Stimulated activated memory B cell treated with anti-CD40 and anti-IgM and Interleukin-4, amounts not matched to agents 10 μg/mL and 1 μg/mL and 100 μg/mL, for 72 hours (primary cell): ENCODE data around the gene DLG3.
"Not testable (repeated sequence)": the region's sequence is repeated elsewhere in the genome, so short reads cannot be mapped to it uniquely, and the experiment has no call there.

Experiments
- ATAC-seq: fragments of 150-1000 bp; cut with Tn5 transposase; 2 replicates; pipeline ENCODE4 v1.10.0; 2021
- H3K27ac Mint-ChIP-seq: one replicate; pipeline ENCODE4 v1.8.0; 2022; ENCODE audit warnings: mild to moderate bottlenecking, mixed read lengths
- H3K27me3 Mint-ChIP-seq: one replicate; pipeline ENCODE4 v1.8.0; 2022; ENCODE audit warnings: mixed read lengths
- H3K36me3 Mint-ChIP-seq: one replicate; pipeline ENCODE4 v1.8.0; 2022; ENCODE audit warnings: mixed read lengths
- H3K4me1 Mint-ChIP-seq: one replicate; pipeline ENCODE4 v1.8.0; 2022; ENCODE audit warnings: mixed read lengths
- H3K4me3 Mint-ChIP-seq: one replicate; pipeline ENCODE4 v1.8.0; 2022; ENCODE audit warnings: mild to moderate bottlenecking, moderate library complexity, mixed read lengths
- H3K9me3 Mint-ChIP-seq: one replicate; pipeline ENCODE4 v1.8.0; 2022; ENCODE audit warnings: mixed read lengths

Gene DLG3

DNA sequence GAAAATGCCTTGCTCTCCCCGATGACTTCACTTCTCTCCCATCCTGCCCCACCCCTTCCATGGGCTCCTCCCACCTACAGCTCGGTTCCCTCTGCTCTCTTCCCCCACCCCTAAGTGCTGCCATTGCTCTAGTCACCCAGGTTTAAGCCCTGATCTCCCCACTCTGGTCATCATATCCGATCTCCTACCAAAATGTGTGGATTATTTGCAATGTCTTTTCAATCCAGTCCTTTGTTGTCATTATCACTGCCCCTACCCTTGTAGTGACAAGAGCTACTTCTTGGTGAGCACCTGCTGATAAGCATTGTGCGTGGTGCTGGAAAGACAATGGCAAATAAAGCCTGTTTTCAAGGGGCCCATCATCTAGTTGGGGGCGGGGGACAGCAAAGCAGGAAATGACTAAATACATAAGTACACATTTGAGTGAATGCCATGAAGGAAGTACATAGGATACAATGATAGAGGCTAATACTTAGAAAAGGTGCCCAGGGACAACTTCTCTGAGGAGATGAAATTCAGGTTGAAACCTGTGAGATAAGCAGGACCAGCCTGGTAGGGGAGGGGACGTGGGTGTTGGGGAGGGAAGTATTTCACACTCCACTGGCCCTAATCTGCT lies 63.8 kb downstream of the DLG3 start:
- H3K27me3 Mint-ChIP-seq: peaks cover 14% of the 10 kb centered on the region
- peaks cover 13% of the 10 kb centered on the region for H3K4me1 Mint-ChIP-seq
- no peaks in the 10 kb centered on the region for H3K9me3 Mint-ChIP-seq
- no peak overlapping the region for H3K27ac Mint-ChIP-seq
- ATAC-seq: no peak
- no peak overlapping the region for H3K4me3 Mint-ChIP-seq
- no peaks in the 10 kb centered on the region for H3K36me3 Mint-ChIP-seq

DNA sequence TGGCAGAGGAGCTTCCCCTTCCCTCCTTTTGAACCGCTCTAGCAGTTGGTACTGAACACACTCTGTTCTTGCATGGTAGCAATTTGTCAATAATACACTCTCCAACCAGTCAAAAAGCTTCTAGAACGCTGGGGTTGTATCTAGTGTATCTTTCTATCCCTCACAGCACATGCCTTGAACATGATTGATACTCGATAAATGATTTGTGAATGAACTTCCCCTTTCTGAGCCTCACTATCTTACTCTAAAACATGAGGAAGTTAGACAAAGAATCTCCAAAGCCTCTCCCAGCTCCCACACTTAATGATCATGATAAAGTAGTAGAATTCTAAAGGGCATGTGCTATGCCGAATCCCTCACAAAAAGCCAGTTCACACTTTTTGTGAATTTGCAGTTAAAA lies 64.4 kb downstream of the DLG3 start:
- Mint-ChIP-seq H3K27me3 (peaks cover 14% of the 10 kb centered on the region), H3K9me3 (no peaks in the 10 kb centered on the region), H3K4me1 (peaks cover 13% of the 10 kb centered on the region), H3K27ac (no peak overlapping the region), H3K36me3 (no peaks in the 10 kb centered on the region), H3K4me3 (no peak overlapping the region)
- ATAC-seq: no peak

DNA sequence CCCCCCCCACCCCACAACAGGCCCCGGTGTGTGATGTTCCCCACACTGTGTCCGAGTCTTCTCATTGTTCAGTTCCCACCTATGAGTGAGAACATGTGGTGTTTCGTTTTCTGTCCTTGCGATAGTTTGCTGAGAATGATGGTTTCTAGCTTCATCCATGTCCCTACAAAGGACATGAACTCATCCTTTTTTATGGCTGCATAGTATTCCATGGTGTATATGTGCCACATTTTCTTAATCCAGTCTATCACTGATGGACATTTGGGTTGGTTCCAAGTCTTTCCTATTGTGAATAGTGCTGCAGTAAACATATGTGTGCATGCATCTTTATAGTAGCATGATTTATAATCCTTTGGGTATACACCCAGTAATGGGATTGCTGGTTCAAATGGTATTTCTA lies 70.6 kb downstream of the DLG3 start:
- H3K27me3 Mint-ChIP-seq, ATAC-seq, H3K4me1 Mint-ChIP-seq, H3K27ac Mint-ChIP-seq, H3K4me3 Mint-ChIP-seq, H3K9me3 Mint-ChIP-seq, H3K36me3 Mint-ChIP-seq: not testable (repeated sequence)

DNA sequence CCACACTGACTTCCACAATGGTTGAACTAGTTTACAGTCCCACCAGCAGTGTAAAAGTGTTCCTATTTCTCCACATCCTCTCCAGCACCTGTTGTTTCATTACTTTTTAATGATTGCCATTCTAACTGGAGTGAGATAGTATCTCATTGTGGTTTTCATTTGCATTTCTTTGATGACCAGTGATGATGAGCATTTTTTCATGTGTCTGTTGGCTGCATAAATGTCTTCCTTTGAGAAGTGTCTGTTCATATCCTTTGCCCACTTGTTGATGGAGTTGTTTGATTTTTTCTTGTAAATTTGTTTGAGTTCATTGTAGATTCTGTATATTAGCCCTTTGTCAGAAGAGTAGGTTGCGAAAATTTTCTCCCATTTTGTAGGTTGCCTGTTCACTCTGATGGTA lies 71.1 kb downstream of the DLG3 start:
- H3K4me1 Mint-ChIP-seq, ATAC-seq, H3K36me3 Mint-ChIP-seq, H3K27me3 Mint-ChIP-seq, H3K9me3 Mint-ChIP-seq, H3K4me3 Mint-ChIP-seq, H3K27ac Mint-ChIP-seq: not testable (repeated sequence)

DNA sequence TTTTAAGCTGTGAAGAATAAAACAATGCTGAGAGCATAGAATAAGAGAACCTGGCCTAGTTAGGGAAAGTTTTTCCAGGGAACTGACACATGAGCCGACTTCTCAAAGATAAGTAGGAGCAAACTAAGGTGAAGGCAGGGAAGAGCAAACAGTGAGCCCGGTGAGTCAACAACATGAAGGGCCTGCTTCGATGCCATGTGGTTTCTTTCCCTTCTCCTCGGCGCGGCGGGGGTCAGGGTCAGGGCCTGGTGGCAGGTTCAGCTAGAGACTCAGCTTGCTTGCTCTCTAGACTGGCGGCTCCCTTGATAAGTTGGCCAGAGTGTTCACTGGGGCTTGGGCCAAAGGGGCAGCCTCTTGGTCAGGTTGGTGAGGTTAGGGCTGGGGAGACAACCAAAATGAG lies 81.1 kb downstream of the DLG3 start:
- no peaks in the 10 kb centered on the region for H3K9me3 Mint-ChIP-seq
- H3K4me3 Mint-ChIP-seq: no peak overlapping the region
- no peak for ATAC-seq
- H3K4me1 Mint-ChIP-seq: peaks cover 6% of the 10 kb centered on the region
- H3K36me3 Mint-ChIP-seq: no peaks in the 10 kb centered on the region
- no peak overlapping the region for H3K27ac Mint-ChIP-seq
- H3K27me3 Mint-ChIP-seq: no peaks in the 10 kb centered on the region

DNA sequence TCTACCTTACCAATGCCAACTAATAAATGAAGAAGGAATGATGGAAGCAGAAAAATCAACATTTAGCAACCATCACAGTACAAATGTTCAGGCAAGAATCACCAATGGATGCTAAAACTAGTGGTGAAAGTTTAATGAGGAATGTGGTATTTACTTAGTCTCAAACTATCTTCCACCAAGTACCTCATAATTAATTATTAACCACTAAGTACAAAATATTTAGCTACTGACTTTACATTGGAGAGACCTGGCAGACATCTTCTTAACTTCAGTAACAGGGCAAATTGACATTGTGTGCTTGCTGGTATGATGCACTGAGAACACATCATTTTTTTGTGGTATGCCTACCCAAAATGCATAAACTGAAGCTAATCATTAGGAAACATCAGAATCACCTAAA lies 82.4 kb downstream of the DLG3 start:
- H3K27me3 Mint-ChIP-seq: no peaks in the 10 kb centered on the region
- ATAC-seq: no peak
- no peaks in the 10 kb centered on the region for H3K9me3 Mint-ChIP-seq
- no peak overlapping the region for H3K27ac Mint-ChIP-seq
- no peak overlapping the region for H3K4me3 Mint-ChIP-seq
- H3K4me1 Mint-ChIP-seq: peaks cover 6% of the 10 kb centered on the region
- H3K36me3 Mint-ChIP-seq: no peaks in the 10 kb centered on the region

DNA sequence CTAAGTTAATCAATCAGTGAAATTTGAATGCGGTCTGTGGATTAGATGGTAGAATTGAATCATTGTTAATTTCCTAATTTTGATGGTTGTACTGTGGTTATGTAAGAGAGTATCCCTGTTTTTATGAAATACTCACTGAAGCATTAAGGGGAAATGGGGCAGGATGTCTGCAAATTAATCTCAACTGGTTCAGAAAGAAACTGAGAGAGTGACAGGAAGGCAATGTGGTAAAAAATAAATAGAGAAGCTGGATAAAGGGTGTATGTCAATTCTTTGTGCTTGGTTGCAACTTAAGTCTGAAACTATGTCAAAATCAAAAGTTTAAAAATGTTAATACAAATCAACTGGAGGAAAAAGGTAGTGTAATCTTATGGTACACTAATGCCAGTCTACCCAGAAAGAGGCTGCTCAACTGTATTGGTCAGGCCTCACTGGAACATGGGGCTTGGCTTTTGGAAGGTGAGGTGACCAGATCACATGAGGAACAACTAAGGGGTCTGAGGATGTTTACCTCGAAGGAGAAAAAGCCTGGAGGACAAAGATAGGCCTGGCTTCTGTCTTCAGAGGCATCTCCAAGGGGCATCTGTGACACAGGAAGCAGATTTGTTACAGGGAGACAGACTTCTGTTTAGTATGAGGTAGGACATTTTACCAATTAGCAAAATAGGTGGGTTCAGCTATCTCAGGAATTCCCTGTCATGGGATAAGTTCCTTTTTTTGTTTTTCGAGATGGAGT lies 83.1 kb downstream of the DLG3 start:
- ATAC-seq: no peak
- H3K27ac Mint-ChIP-seq: no peak overlapping the region
- H3K4me1 Mint-ChIP-seq: peaks cover 6% of the 10 kb centered on the region
- no peaks in the 10 kb centered on the region for H3K27me3 Mint-ChIP-seq
- H3K4me3 Mint-ChIP-seq: no peak overlapping the region
- no peaks in the 10 kb centered on the region for H3K36me3 Mint-ChIP-seq
- no peaks in the 10 kb centered on the region for H3K9me3 Mint-ChIP-seq

DNA sequence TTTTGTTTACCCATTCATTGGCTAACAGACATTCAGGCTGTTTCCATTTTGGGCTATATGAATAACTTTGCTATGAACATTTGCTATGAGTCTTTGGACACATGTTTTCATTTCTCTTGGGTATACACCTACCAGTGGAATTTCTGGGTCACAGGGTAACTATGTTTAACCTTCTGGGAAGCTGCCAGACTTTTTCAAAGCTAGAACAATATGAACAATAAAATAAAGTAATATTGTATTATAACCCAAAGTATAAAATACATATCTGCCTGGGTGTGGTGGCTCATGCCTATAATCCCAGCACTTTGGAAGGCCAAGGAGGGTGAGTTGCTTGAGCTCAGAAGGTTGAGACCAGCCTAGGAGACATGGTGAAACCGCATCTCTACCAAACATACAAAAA lies 90.6 kb downstream of the DLG3 start:
- peaks cover 13% of the 10 kb centered on the region for H3K27me3 Mint-ChIP-seq
- no peak overlapping the region for H3K27ac Mint-ChIP-seq
- H3K36me3 Mint-ChIP-seq: no peaks in the 10 kb centered on the region
- no peak overlapping the region for H3K4me3 Mint-ChIP-seq
- no peaks in the 10 kb centered on the region for H3K4me1 Mint-ChIP-seq
- ATAC-seq: no peak
- no peaks in the 10 kb centered on the region for H3K9me3 Mint-ChIP-seq

DNA sequence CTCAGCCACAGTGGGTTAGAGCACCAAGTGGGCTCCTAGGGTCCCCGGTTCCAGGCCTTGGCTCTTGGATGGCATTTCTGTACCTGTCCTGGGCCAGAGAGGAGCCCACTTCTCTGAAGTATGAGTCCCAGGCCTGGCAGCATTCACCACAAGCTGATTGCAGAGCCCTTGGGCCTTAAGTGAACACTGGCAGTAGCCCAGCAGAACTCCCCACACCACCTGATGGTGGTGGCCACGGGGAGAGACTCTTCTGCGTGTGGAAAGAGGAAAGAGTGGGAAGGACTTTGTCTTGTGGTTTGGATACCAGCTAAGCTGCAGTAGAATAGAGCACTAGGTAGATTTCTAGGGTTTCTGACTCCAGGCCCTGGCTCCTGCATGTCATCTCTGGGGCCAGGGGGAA lies 104.8 kb downstream of the DLG3 start:
- no peak overlapping the region for H3K4me3 Mint-ChIP-seq
- H3K27me3 Mint-ChIP-seq: peaks cover 7% of the 10 kb centered on the region
- H3K27ac Mint-ChIP-seq: no peak overlapping the region
- no peaks in the 10 kb centered on the region for H3K4me1 Mint-ChIP-seq
- ATAC-seq: no peak
- no peaks in the 10 kb centered on the region for H3K36me3 Mint-ChIP-seq
- H3K9me3 Mint-ChIP-seq: no peaks in the 10 kb centered on the region

DNA sequence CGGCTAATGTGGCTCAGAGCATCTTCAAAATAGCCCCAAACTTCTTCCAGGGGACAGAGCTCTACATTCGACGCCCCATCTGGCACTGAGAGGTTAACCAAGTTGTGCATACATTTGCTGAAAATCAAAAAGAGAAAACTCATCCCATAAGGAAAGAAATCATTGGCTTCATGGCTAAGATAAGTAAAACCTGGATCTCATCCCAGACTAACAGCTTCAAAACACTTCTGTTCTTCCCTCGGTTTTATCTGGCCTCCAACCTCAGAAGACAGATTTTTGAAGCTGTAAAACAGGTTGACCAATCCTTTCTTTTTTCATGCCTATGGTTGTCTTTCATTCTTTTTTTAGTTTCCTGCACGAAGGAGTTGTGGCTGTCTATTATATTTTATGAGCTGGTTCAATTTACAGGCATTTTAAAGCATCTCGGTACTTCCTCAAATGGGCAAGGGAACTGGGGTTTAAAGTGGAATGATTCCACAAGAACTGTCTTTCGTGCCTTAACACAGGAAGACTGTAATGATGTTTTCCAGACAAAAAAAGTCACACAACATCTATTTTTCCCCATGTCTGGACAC lies 107.6 kb downstream of the DLG3 start:
- ATAC-seq: no peak
- H3K36me3 Mint-ChIP-seq: no peaks in the 10 kb centered on the region
- H3K9me3 Mint-ChIP-seq: no peaks in the 10 kb centered on the region
- no peak overlapping the region for H3K4me3 Mint-ChIP-seq
- H3K4me1 Mint-ChIP-seq: no peaks in the 10 kb centered on the region
- no peak overlapping the region for H3K27ac Mint-ChIP-seq
- H3K27me3 Mint-ChIP-seq: peaks cover 7% of the 10 kb centered on the region

DNA sequence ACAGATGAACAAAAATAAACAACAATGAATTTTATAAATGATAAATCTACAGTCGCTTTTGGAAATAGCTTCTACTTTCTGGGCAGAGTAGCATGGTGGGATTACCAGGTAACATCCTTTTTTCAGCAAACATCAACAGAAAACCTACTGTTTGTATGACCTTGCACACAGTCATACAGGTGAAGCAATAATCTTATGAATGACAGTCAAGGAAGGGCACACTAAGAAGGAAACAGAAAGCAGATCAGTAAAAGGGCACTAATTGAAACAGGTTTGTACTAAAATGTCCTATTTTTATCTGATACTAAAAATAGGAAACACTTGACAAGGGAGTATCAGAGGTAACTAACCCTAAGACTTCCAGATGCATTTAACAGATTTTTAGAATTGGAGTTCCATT lies 108.9 kb downstream of the DLG3 start:
- Mint-ChIP-seq H3K4me1 (no peaks in the 10 kb centered on the region), H3K27me3 (peaks cover 7% of the 10 kb centered on the region), H3K4me3 (no peak overlapping the region), H3K27ac (no peak overlapping the region), H3K9me3 (peaks cover 3% of the 10 kb centered on the region), H3K36me3 (no peaks in the 10 kb centered on the region)
- no peak for ATAC-seq

DNA sequence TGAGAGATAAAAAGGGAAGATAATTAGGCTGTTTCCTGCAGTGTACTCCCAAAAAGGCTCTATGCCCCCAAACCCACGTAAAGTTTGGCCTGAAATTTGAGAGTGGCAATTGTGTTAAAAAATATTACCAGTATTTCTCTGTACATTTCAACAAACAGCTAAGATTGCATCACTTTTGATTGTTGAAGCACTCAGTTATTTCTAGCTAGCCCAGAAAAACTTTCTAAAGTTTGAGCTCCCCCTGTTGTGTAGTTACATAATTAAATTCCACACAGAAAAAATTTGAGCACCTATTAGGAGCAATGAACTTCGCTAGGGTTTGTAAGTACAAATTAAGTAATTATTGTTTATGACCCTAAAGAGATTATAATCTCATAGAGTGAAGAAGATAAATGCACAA lies 109.4 kb downstream of the DLG3 start:
- ATAC-seq: no peak
- Mint-ChIP-seq H3K4me3 (no peak overlapping the region), H3K36me3 (no peaks in the 10 kb centered on the region), H3K4me1 (no peaks in the 10 kb centered on the region), H3K9me3 (peaks cover 3% of the 10 kb centered on the region), H3K27me3 (peaks cover 6% of the 10 kb centered on the region), H3K27ac (no peak overlapping the region)

DNA sequence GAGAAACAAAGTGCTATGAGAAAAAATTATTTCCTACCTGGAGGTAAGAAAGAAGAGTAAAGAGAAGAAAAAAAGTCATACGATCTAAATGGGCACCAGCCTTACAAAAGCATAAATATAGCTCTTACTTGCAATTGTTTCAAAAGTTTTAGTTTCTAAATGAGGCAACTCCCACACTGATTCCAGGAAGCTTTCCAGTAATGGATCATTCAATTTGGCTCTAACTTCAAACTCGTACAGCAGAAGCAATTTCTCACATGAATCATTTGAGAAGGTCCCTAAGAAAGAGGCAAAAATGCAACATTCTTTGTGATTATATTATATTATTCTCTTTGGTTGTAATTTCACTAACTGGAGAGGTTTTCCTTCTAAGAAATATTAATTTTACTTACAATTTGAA lies 109.9 kb downstream of the DLG3 start:
- peaks cover 2% of the 10 kb centered on the region for H3K27me3 Mint-ChIP-seq

DNA sequence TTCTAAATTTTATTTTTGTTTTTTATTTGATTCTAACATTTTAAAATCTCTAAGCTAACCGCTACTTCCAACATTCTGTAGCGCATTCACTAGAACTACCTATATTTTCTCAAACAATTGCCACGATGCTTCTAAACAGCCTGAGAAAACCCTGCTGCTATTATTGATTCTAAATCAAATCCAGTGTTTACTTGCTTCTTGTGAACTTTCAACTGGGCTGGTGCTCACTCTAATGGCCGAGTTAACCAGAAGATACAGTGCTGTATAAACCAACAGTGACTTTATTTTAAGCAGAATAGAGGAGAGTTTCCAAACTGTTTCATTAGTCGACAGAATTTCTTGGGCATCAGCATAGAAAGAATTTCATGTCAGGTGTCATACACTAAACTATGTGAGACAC lies 110.3 kb downstream of the DLG3 start:
- no peak overlapping the region for H3K4me3 Mint-ChIP-seq
- H3K36me3 Mint-ChIP-seq: no peaks in the 10 kb centered on the region
- ATAC-seq: no peak
- peaks cover 3% of the 10 kb centered on the region for H3K9me3 Mint-ChIP-seq
- no peak overlapping the region for H3K27ac Mint-ChIP-seq
- H3K4me1 Mint-ChIP-seq: no peaks in the 10 kb centered on the region
- no peaks in the 10 kb centered on the region for H3K27me3 Mint-ChIP-seq

More for the DNA sequence above, 109.9 kb downstream of the DLG3 start:
- Mint-ChIP-seq H3K4me3 (no peak overlapping the region), H3K9me3 (peaks cover 3% of the 10 kb centered on the region), H3K4me1 (no peaks in the 10 kb centered on the region), H3K36me3 (no peaks in the 10 kb centered on the region), H3K27ac (no peak overlapping the region)
- ATAC-seq: no peak
